Measurements from ENCODE around the gene MVB12A. TPM values are rescaled to one million over a fixed set of nuclear protein-coding genes. Genes with fewer than 3 reads are reported as not detected.

MVB12A gene
- 10 to 100 TPM; 52.2 to 68.0 (median 64.1) TPM for total RNA-seq

DNA sequence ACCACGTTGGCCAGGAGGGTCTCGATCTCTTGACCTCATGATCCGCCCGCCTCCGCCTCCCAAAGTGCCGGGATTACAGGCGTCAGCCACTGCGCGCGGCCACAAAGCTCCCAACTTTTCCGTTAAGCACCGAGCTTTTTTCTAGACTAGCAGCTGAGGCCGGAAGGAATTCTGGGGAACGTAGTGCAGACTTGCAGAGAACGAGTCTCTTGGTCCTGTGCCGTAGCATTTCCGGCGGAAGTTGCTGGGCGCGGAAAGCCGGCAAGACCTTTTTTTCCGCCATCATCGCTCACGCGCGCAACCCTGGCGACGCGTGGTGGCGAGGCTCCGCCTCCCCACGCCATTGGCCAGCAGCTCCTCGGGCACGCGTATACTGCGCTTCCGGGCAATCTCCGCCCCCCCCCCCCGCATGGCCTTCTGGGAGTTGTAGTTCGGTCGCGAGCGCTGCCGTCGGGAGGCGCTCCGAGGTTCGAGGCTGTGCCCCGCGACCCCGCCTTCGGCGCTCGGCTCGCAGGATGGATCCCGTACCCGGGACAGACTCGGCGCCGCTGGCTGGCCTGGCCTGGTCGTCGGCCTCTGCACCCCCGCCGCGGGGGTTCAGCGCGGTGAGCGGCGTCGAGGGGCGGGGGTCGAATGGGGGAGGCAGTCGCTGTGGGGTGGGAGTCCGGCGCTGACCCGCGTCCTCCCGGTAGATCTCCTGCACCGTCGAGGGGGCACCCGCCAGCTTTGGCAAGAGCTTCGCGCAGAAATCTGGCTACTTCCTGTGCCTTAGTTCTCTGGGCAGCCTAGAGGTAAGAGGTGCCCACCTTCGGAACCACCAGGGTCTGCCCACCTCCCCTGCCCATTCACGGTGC lies at the start of gene MVB12A:
TSS of gene MVB12A (plus strand) at position 427 of the 854 bp plus-strand sequence. CDS start at position 516, 89 bp downstream.
- H3K27ac ChIP-seq: peak within 1 kb of the TSS; percentile 56 to 81 (median 76)
- TF ChIP-seq, protein P1, sequence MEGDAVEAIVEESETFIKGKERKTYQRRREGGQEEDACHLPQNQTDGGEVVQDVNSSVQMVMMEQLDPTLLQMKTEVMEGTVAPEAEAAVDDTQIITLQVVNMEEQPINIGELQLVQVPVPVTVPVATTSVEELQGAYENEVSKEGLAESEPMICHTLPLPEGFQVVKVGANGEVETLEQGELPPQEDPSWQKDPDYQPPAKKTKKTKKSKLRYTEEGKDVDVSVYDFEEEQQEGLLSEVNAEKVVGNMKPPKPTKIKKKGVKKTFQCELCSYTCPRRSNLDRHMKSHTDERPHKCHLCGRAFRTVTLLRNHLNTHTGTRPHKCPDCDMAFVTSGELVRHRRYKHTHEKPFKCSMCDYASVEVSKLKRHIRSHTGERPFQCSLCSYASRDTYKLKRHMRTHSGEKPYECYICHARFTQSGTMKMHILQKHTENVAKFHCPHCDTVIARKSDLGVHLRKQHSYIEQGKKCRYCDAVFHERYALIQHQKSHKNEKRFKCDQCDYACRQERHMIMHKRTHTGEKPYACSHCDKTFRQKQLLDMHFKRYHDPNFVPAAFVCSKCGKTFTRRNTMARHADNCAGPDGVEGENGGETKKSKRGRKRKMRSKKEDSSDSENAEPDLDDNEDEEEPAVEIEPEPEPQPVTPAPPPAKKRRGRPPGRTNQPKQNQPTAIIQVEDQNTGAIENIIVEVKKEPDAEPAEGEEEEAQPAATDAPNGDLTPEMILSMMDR (IDR thresholded peaks at IDR 0.05): no peak
- TF ChIP-seq POLR2A (IDR thresholded peaks at IDR 0.05): peak; percentile 9 to 31
- peaks cover 0 to 7% (median 0%) of the 10 kb centered on the region in 3 donors for H3K36me3 ChIP-seq
- H3K27me3 ChIP-seq: no peaks in the 10 kb centered on the region
- DNase-seq: peak; percentile 95 to 98 (median 98)
- H3K9me3 ChIP-seq: no peaks in the 10 kb centered on the region
- peaks cover 0 to 13% (median 1%) of the 10 kb centered on the region in 4 donors for H3K4me1 ChIP-seq
- peak within 1 kb of the TSS; percentile 76 to 87 (median 84) for H3K4me3 ChIP-seq

DNA sequence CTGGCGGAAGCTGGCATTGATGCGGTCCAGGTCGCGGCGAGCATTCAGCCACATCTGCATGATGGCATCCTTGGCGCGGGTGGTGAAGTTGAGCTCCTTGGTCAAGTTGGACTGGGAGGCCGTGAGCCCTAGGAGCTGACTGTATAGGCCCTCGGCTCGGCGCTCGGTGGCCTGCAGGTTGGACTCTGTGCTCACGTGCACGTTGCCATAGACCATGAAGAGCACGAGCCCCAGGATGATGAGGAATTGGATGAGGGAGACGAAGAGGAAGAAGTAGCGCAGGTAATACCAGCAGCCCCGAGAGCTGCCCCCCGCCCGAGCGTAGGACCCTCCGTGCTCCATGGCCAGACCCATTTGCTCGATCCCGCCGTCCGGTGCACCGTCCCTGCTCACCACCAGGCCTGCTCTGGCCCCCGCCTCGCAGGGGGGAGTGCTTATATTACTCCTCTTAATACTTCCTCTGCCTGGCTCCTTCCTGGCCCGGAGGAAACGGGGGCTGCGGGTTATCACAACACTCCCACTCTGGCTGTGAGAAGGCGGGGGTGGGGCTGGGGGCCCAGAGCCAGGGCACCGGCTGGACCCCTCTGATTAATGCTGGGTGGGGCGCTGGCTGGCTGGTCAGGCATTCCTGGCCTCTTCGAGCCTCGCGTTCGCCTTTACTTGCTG lies 42.8 kb upstream of the MVB12A start, which contains the start of gene PLVAP:
TSS of gene PLVAP (minus strand) at position 408 of the 666 bp plus-strand sequence. CDS start at position 354, 54 bp downstream.
- no peaks in the 10 kb centered on the region for H3K36me3 ChIP-seq
- DNase-seq: no peak
- peak within 1 kb of the TSS in 2 of 4 donors; percentile 16 to 25 for H3K4me3 ChIP-seq
- H3K27ac ChIP-seq: peak within 1 kb of the TSS in 1 of 4 donors; percentile 19
- H3K4me1 ChIP-seq: no peaks in the 10 kb centered on the region
- H3K27me3 ChIP-seq: no peaks in the 10 kb centered on the region
- TF ChIP-seq POLR2A (IDR thresholded peaks at IDR 0.05): no peak
- TF ChIP-seq, protein P1 (IDR thresholded peaks at IDR 0.05): no peak
- H3K9me3 ChIP-seq: no peaks in the 10 kb centered on the region

DNA sequence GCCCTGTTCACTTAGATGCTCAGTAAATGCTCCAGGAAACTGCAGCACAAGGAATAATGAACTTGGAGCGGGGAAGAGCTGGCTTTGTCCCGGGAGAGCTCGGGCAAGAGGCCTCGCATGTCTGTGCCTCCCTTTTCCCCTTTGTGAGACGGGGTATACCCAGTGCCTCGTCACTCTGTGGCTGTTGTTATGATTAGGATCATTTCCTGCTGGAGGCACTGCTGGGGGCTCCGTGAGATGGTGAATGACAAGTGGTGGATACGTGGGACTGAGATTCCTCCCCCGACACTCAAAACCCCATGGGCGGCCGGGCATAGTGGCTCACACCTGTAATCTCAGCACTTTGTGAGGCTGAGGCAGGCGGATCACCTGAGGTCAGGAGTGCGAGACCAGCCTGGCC lies 41.6 kb upstream of the MVB12A start:
- Histone ChIP-seq H3K36me3 (no peaks in the 10 kb centered on the region), H3K9me3 (no peaks in the 10 kb centered on the region), H3K27me3 (no peaks in the 10 kb centered on the region), H3K4me3 (no peak overlapping the region), H3K27ac (no peak overlapping the region), H3K4me1 (no peaks in the 10 kb centered on the region)
- DNase-seq: no peak
- TF ChIP-seq, protein P1 (IDR thresholded peaks at IDR 0.05): no peak
- no peak for TF ChIP-seq POLR2A (IDR thresholded peaks at IDR 0.05)

DNA sequence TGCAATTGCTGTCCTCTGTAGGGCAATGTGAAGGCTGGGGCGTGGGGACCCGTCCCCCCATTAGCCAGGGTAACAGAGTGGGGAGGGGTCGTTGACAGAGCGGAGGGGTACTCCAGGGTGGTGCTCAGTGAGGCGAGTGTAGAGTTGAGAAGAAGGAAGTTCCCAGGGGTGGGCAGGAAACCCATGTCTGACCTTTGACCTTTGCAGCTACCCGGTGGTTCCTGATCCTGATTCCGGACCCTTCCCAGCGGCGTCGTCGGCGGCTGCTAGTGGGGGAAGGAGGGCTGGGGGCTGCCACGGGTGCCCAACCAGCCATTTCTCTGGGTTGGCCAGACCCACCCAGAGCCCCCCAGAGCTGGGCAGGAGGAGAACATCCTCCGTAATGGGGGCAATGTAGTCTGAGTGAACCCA lies 40.6 kb upstream of the MVB12A start:
- H3K27ac ChIP-seq: no peak overlapping the region
- no peak for TF ChIP-seq POLR2A (IDR thresholded peaks at IDR 0.05)
- TF ChIP-seq, protein P1 (IDR thresholded peaks at IDR 0.05): no peak
- H3K36me3 ChIP-seq: no peaks in the 10 kb centered on the region
- H3K4me1 ChIP-seq: no peaks in the 10 kb centered on the region
- H3K9me3 ChIP-seq: no peaks in the 10 kb centered on the region
- no peak for DNase-seq
- no peaks in the 10 kb centered on the region for H3K27me3 ChIP-seq
- H3K4me3 ChIP-seq: no peak overlapping the region

DNA sequence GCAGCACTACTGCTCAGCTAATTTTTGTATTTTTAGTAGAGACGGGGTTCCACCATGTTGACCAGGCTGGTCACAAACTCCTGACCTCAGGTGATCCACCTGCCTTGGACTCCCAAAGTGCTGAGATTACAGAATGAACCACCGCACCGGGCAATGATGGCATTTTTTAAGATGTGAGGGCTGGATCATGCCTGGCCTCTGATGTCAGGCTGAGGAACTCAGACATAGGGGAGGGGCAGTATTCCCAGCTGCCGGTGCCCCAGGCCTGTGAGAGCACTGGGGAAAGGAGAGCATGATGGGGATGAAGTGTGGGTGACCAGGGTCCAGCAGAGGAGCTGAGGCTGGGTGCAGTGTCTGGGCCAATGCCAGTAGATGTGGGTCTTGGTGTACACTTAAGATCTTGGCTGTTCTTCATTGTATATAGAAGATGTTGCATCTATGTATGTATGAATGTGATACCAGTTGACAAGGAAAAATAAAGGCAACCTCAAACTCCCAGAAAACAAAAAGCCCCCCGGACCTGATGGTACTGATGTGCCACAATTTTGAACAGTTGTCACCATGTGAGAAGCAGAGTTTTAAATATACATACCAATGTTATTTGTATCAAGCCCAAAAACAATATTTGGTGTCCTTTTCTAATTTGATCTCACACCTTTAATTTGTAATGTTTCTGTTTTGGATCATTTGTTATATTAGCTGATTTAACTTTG lies 39.3 kb upstream of the MVB12A start:
- Histone ChIP-seq H3K9me3 (no peaks in the 10 kb centered on the region), H3K4me3 (no peak overlapping the region), H3K27me3 (no peaks in the 10 kb centered on the region), H3K27ac (no peak overlapping the region), H3K36me3 (no peaks in the 10 kb centered on the region), H3K4me1 (no peaks in the 10 kb centered on the region)
- TF ChIP-seq, protein P1 (IDR thresholded peaks at IDR 0.05): no peak
- TF ChIP-seq POLR2A (IDR thresholded peaks at IDR 0.05): no peak
- DNase-seq: no peak
